GM18951 (cell line): ENCODE results near the gene SGK1.
"Not testable (repeated sequence)": the region's sequence is repeated elsewhere in the genome, so short reads cannot be mapped to it uniquely, and the experiment has no call there.

ENCODE experiments used
- POLR2A ChIP-seq: IDR thresholded peaks from 4 replicates; pipeline ENCODE4 v1.6.1; 2011; ENCODE audit warnings: mild to moderate bottlenecking; ENCODE audit not compliant: insufficient read length, insufficient read depth; ENCODE audit errors: extremely low read depth
- in situ Hi-C: fragments of 300-500 bp; cut with MboI; formaldehyde crosslinking; loops from one replicate; pipeline ENCODE4 v1.12.0; 2022; ENCODE audit warnings: low sequenced_read_pairs, mixed read lengths, inconsistent platforms; ENCODE audit not compliant: unreplicated experiment

SGK1 gene

DNA sequence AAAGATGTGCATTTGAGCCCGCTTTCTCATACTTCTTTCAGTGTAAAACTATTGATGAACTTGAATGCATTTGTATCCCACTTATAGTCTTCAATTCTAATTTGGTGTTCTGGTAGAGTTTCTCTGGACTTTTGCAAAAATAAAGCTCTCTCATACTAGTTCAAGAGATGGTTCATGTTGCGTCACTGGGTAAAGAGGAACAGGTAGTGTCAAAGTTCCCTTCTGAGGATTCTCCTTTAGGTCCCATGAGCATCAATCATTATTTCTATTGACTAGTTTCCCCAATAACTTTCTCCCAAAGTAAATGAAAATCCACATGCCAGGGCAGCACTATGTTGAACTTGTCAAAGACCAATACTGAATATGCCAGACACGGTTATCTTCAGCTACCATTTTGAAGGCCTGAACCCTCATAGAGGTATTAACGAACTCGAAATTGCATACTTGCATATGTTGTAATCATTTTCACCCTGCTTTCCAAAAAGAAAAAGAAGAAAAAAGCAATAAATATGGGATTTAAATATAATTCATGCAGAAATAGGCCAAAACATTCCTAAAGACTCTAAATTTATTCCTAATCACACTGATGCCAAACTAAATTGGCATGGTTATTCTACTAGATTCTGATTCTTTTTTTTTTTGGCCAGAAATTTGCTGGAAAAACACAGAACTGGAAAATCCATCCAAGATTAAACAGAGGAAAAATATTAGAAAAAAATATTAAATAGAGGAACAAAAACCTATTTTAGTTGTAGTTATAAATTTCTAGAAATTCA, 84.5 kb downstream of the SGK1 start:
- in situ Hi-C loops, result loop anchor here (10.0 kb wide), 1 partner anchor 49 kb away; no protein-coding TSS in a partner anchor
- TF ChIP-seq POLR2A, result no peak

DNA sequence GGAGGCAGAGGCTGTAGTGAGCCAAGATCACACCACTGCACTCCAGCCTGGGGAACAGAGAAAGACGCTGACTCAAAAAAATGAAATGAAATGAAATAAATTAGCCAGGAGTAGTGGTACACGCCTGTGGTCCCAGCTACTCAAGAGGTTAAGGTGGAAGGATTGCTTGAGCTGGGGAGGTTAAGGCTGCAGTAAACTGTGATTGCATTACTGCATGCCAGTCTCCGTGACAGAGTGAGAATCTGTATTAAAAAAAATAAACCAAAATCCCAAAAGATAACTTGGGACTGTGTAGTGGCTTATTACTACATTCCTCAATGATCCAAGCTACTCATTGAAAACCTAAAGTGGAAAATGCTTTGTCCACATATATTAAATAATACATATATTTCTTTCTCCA, 87.0 kb downstream of the SGK1 start:
- no peak for TF ChIP-seq POLR2A
- in situ Hi-C loops, result loop anchor here (10.0 kb wide), 1 partner anchor 46 kb away; no protein-coding TSS in a partner anchor

DNA sequence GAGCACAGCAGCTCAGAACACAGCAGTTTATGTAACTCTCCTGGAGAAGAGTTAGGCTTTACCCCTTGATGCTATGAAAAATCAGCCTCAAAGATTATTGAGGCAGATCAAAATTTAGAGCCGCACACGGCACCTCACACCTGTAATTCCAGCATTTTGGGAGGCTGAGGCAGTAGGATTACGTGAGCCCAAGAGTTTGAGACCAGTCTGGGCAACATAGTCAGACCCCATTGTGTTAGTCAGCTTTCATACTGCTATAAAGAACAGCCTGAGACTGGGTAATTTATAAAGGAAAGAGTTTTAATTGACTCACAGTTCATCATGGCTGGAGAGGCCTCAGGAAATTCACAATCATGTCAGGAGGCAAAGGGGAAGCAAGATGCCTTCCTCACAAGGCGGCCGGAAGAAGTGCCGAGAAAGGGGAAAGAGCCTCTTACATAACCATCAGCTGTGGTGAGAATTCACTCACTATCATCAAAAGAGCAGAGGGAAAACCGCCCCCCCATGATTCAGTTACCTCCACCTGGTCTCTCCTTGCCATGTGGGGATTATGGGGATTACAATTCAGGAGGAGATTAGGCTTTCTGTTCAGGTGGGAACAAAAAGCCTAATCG, 87.7 kb downstream of the SGK1 start:
- TF ChIP-seq POLR2A, result no peak

DNA sequence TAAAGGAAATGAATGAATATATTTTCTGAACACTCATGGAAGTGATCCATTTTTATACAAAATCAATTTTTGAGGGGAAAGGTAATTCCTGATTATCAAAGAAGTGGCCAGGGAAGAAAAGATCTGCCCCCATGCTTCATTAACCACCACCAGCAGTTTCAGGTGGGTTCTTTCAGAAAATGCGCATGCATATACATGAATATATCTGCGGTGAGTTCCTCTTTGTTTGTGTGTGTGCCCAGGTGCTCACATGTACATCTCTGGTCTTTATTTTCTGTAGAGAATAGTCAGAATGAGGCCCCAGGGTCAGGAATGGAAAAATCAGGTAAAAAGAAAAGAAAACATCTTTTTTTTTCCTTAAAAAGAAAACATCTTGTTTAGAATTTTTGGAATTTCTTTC, 88.4 kb downstream of the SGK1 start:
- in situ Hi-C loops, result no loop called here
- TF ChIP-seq POLR2A, result no peak

More for the DNA sequence above, 87.7 kb downstream of the SGK1 start:
- in situ Hi-C loops, result loop anchor here (10.0 kb wide), 1 partner anchor 45 kb away; no protein-coding TSS in a partner anchor

DNA sequence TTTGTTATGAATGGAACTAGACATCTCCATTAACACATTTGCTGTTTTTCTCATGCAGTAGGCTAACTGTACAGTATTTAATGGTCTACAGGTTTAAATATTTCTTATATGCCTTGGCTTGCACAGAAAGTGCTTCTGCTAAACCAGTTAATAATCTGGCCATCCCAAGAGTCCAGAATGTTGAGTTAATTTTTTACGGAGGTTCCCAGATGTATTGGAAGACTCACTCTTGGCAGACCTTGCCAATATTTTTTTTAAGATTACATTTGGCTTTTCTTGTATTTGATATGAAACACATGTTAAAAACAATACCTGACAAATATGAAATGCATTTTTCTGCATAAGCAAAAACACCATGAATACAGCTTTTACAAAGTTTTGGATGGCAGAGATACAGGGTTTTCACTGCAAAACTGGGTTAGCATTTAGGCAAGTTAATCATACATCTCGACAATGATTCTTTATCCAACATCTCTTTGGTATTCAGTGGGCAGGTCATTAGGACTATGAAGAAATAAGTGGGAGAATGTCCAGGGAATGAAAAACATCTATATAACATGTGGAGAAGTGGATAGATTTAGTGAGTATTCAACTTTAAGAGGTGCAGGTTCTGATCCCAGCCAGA, 94.0 kb downstream of the SGK1 start:
- TF ChIP-seq POLR2A, result no peak
- in situ Hi-C loops, result no loop called here

DNA sequence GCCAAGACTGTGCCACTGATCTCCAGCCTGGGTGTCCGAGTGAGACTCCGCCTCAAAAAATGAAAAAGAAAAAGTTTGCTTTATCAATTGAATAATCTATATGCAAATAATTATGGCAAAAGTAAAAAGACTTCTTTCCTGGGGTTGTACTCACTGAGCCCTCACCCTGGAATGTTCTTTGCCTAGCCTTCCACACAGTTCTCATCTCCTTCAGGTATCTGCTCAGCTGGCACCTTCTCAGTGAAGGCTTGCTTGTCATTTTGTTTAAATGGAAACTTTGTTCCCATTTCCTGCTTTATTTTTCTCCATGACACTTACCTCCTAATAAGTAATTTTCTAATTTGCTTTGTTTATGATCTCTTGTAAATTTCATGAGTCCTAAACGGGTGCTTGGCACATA, 96.7 kb downstream of the SGK1 start:
- in situ Hi-C loops, result no loop called here

DNA sequence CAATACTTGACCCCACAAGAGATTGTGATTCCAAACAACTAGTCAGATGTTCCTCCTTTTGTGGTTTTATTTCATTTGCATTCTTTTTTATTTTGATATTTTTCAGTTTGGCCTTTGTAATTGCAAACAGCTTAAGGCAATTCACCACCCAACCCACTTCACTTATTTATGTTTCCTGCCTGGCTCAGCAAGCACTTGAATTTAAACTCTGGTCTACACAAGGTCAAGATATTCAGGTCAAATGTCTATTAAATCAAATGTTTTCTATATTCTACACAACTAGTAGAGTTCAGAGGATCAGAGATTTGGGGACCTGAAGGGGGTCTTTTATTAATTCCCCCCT, 100.1 kb downstream of the SGK1 start:
- TF ChIP-seq POLR2A, result no peak
- in situ Hi-C loops, result no loop called here

More for the DNA sequence above, 96.7 kb downstream of the SGK1 start:
- no peak for TF ChIP-seq POLR2A

DNA sequence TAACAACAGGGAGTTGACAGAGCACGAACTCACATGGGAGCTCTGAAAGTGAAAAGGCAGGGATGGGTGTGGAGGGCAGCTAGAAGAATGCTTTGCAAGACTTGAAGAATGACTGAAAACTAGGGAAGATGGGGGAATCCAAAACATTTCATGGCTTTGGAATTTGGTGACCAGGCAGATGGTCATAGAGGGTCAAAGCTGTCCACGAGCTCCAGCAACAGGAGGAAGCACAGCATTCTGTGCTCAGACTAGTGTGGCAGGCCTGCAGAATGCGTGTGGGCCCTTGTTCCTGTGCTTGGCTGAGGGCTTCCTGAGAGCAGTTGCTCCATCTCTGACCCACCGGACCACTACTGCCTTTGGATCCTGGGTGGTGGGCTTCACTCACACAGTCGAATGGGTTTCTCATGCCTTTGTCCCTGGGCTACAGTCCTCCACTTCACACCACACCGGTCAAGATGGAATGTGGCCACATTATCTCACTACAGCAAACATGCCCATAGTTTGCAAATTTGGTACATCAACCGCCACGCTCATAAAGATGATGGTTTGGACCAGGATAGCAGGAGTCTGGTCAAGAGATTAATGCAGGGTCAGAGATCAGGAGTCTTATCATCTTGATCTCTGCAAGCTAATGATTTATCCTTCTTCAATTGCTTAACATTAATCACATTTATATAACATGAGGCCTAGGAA, 100.7 kb downstream of the SGK1 start:
- TF ChIP-seq POLR2A, result no peak
- in situ Hi-C loops, result no loop called here

DNA sequence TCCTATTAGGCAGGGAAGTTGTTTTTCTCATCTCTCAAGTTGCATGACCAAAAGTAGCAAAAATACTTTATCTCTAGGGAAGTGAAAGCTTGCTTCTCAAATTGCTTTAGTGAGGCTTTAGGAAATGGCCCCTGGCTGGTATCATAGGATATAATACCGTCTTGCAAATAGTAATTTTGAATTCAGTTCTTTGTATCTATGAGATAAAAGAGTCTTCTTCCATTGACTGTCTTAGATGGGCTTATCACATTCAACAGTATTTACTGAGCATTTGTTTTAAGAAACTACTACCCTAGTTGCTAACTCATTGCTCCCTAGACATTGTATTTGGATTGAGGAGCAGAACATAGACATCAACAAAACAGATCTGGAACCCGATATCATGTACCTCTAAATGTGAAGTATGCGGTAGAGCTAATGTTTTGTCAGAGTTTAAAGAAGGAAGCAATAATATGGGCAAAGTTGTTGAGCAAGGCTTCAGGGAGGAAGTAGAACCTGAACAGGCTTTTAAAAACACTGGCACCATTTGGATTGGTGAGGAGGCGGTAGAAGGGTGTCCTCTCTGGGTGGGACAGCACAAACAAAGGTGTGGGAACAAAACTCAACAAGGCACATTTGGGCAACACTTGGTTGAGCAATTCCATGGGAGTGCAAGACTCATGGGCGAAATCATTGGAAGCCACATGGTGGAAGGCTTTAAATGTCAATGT, 101.5 kb downstream of the SGK1 start:
- in situ Hi-C loops, result no loop called here
- no peak for TF ChIP-seq POLR2A

DNA sequence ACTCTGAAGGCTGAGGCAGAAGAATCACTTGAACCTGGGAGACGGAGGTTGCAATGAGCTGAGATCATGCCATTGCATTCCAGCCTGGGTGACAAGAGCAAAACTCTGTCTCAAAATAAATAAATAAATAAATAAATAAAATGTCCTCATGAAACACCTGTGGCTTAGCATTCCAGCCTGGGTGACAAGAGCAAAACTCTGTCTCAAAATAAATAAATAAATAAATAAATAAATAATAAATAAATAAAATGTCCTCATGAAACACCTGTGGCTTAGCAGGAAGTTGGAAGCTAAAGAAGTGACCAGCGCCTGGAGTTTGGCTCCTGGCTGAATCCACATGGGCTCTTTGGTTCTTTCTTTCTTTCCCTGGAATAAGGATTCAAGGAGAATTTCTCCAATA, 104.5 kb downstream of the SGK1 start:
- in situ Hi-C loops, result not testable (repeated sequence)

DNA sequence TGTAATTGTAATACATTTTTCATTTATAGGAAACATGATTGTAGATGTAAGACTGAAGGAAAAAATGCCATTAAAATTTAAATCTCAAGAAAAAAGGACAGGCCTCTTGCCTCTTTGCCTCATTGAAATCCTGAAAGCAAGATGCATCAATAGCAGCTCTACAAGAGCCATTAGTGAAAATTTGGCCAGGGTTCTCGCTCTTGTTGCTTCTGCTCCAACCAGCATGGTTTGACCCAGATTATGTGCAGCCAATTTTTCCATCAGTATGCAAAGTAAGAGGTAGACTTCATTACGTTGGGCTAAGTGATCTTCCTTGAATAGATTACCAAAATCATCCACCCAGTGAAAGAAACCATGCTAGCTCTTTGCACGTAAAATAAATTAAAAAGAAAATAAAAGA, 106.6 kb downstream of the SGK1 start:
- in situ Hi-C loops, result no loop called here
- no peak for TF ChIP-seq POLR2A

DNA sequence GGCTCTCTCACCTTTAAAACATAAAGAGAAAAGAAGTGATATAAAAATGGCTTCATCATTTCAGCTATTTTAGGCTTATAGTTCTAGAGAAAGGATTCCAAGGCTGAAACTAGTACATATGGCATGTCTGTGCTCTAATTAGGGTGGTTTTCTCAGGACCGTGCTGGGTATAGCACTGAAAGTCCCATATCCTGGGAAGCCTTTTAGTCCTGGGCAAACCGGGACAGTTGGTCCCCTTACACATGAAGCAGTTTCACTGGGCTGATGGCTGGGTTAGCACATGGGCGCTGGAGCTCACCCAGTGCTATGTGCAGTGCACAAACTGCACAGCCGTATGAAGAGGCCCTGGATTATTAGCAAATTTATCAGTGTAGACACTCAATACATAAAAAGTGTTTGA, 110.5 kb downstream of the SGK1 start:
- in situ Hi-C loops, result no loop called here
- no peak for TF ChIP-seq POLR2A

DNA sequence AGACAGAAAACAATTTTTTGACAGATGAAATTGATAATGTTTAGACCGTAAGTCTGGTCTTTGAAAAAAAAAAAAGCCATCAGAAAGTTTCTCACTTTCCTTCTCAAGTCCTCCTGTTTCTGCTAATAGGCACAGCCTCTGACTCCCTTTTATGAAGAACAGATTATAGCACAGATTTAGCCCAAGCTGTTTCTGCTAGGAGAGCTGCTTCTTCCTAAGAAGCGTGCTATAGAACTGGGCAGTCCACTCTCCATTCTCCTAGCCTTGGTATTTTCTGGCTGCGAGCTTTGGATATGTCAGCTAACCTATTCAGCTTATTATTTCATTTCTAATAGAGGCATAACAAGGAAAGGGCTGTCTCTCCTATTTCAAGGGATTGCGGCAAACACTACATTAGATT, 112.5 kb downstream of the SGK1 start:
- TF ChIP-seq POLR2A, result no peak
- in situ Hi-C loops, result no loop called here

DNA sequence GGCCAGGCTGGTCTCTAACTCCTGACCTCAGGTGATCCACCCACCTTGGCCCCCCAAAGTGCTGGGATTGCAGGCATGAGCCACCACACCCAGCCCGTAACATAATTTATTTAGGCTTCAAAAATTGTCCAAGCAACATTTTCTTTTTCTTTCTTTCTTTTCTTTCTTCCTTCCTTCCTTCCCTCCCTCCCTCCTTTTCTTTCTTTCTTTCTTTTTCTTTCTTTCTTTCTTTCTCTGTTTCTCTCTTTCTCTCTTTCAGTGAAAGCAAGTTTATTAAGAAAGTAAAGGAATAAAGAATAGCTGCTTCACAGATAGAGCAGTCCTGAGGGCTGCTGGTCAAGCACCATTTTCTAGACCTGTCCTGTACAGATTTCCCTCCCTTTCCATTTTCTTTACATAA, 113.2 kb downstream of the SGK1 start:
- in situ Hi-C loops, result not testable (repeated sequence)
